HepG2 (cell line): ENCODE data around the gene RAD1. TPM values are rescaled to one million over a fixed set of nuclear protein-coding genes. Genes with fewer than 3 reads are reported as not detected.

Experiments used
- CENPT ChIP-seq: sonication (generic); formaldehyde crosslinking; IDR thresholded peaks from 2 replicates; pipeline ENCODE4 v1.8.0; 2022; ENCODE audit warnings: low read depth, mild to moderate bottlenecking, moderate library complexity, missing genetic modification reagents
- E2F1 ChIP-seq: sonication (generic); formaldehyde crosslinking; IDR thresholded peaks from 2 replicates; pipeline ENCODE4 v1.5.0; 2020; ENCODE audit warnings: missing genetic modification reagents
- FOXK2 ChIP-seq: fragments of 450-650 bp; IDR thresholded peaks from 2 replicates; pipeline ENCODE4 v1.6.1; 2016
- FUBP1 ChIP-seq: sonication (generic); formaldehyde crosslinking; IDR thresholded peaks from 2 replicates; pipeline ENCODE4 v1.5.1; 2020; ENCODE audit warnings: missing genetic modification reagents, mild to moderate bottlenecking, borderline replicate concordance
- GATA4 ChIP-seq: sonication (generic); IDR thresholded peaks from 2 replicates; pipeline ENCODE4 v1.6.1; 2016; ENCODE audit warnings: antibody characterized with exemption, low read depth, borderline replicate concordance
- HDAC1 ChIP-seq: sonication (generic); formaldehyde crosslinking; IDR thresholded peaks from 2 replicates; pipeline ENCODE4 v1.5.1; 2020; ENCODE audit warnings: mild to moderate bottlenecking, missing genetic modification reagents
- HMG20B ChIP-seq: conservative IDR thresholded peaks from 2 replicates; pipeline ENCODE4 v1.6.1; 2016; ENCODE audit warnings: missing genetic modification reagents, missing compliant biosample characterization
- PHF5A ChIP-seq: IDR thresholded peaks from one replicate; pipeline ENCODE4 v1.6.1; 2018; ENCODE audit warnings: low read depth, missing genetic modification reagents; ENCODE audit not compliant: unreplicated experiment
- SALL1 ChIP-seq: sonication (generic); formaldehyde crosslinking; IDR thresholded peaks from 2 replicates; pipeline ENCODE4 v1.8.0; 2022; ENCODE audit warnings: mild to moderate bottlenecking, missing genetic modification reagents
- SMAD9 ChIP-seq: sonication (generic); formaldehyde crosslinking; IDR thresholded peaks from 2 replicates; pipeline ENCODE4 v1.5.1; 2020; ENCODE audit warnings: mild to moderate bottlenecking, missing genetic modification reagents
- TEAD3 ChIP-seq: optimal IDR thresholded peaks from 2 replicates; pipeline ENCODE3; 2016; ENCODE audit warnings: borderline replicate concordance
- THAP11 ChIP-seq: IDR thresholded peaks from 2 replicates; pipeline ENCODE4 v1.6.1; 2016; ENCODE audit warnings: missing biosample characterization, missing genetic modification reagents
- ZBTB44 ChIP-seq: sonication (generic); formaldehyde crosslinking; IDR thresholded peaks from 2 replicates; pipeline ENCODE4 v1.4.0; 2020; ENCODE audit warnings: missing genetic modification reagents
- ZNF468 ChIP-seq: sonication (generic); formaldehyde crosslinking; IDR thresholded peaks from 2 replicates; pipeline ENCODE4 v1.8.0; 2022; ENCODE audit warnings: mild to moderate bottlenecking, moderate library complexity, missing genetic modification reagents
- ZNF510 ChIP-seq: sonication (generic); formaldehyde crosslinking; IDR thresholded peaks from 2 replicates; pipeline ENCODE4 v1.4.0; 2020; ENCODE audit warnings: low read depth, mild to moderate bottlenecking, missing genetic modification reagents
- ZNF615 ChIP-seq: sonication (generic); formaldehyde crosslinking; IDR thresholded peaks from 2 replicates; pipeline ENCODE4 v1.5.0; 2020; ENCODE audit warnings: mild to moderate bottlenecking, missing genetic modification reagents, borderline replicate concordance
- ZNF670 ChIP-seq: sonication (generic); formaldehyde crosslinking; IDR thresholded peaks from 2 replicates; pipeline ENCODE4 v1.8.0; 2022; ENCODE audit warnings: mild to moderate bottlenecking, missing genetic modification reagents, borderline replicate concordance
- ZNF7 ChIP-seq: IDR thresholded peaks from 2 replicates; pipeline ENCODE4 v1.6.1; 2016; ENCODE audit warnings: missing biosample characterization, missing genetic modification reagents
- polyA plus RNA-seq, 8 experiments: library from polyadenylated mRNA; depleted of rRNA in 3 of 8; stranded (reverse) in 7 of 8; unstranded in 1 of 8; fragments of >200 nt; fragmentation: Illumina TruSeq in 4 of 8; extraction: Trizol in 4 of 8; gene quantifications; 2 replicates each; pipeline versions ENCODE4 v1.2.1 to v1.2.3, GENCODE V29; 2011 to 2016; ENCODE audit warnings: low read depth in 4 of 8, missing spikeins in 1 of 8, mixed read lengths in 1 of 8; ENCODE audit not compliant: insufficient read depth in 1 of 8
- total RNA-seq, 5 experiments: library from RNA; depleted of rRNA; stranded (reverse); fragments of >200 nt; fragmentation: Illumina TruSeq; extraction: Trizol; gene quantifications; 2 replicates each; pipeline ENCODE4 v1.2.3, GENCODE V29; 2016; ENCODE audit warnings: low read depth in 1 of 5
- TF ChIP-seq, protein P1 (sequence below), 2 experiments: fragments of 450-650 bp in 1 of 2; sonication (generic) in 1 of 2; formaldehyde crosslinking; IDR thresholded peaks; 2 replicates each; pipeline versions ENCODE4 v1.5.0 to v1.8.0; 2020 to 2022; ENCODE audit warnings: mild to moderate bottlenecking in 1 of 2, missing genetic modification reagents in 1 of 2
- TF ChIP-seq, protein P2 (sequence below): sonication (generic); formaldehyde crosslinking; IDR thresholded peaks from 2 replicates; pipeline ENCODE4 v1.4.0; 2020; ENCODE audit warnings: missing genetic modification reagents, borderline replicate concordance

Gene RAD1
- total and polyA plus RNA-seq, 2 of the 13 experiments (the other 11 are each of a cell fraction or from before 2014, with no cell fraction given), result 14.7 to 39.1 TPM

DNA sequence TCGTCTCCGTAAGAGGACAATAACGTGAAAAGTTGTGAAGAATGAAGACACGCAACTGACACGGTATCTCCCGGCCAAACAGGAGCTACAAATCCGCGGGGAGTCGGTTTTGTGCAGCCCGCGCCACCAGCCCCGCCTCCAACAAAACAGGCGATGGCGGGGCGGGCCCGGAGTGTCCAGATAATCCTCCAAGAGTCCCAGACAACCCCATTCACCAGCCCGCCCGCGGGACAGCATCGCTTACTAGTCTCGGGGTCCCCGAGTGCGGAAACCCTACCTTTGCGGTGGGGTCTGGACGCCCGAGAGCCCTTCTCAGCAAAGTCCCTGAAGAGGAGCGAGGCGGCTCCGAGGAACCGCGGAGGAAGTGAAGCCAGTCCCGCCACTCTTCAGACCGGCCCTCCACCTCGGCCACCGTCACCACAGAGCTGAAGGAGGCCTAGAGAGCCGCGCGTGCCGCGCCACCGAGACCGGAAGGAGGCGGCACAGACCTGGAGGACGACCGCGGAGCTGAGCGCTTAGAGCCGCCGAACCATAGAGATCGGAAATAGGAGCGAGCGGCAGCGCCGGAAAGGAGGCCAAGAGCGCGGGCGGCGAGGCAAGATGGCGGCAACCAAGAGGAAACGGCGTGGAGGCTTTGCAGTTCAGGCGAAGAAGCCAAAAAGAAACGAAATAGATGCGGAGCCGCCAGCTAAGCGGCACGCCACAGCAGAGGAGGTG, at the start of gene RAD1, which contains the start of gene BRIX1 (continued):
- TF ChIP-seq FUBP1 (CRISPR knock-in tag), result no peak
- no peak for TF ChIP-seq ZNF615 (CRISPR knock-in tag)
- TF ChIP-seq HDAC1 (CRISPR knock-in tag), result peak; percentile 99
- TF ChIP-seq CENPT, result no peak
- TF ChIP-seq ZNF670 (CRISPR knock-in tag), result peak; percentile 92; the same call in 1 of the 2 replicates
- peak; percentile 94 for TF ChIP-seq E2F1 (CRISPR knock-in tag)
- peak; percentile 80; the same call in 1 of the 2 replicates for TF ChIP-seq ZNF510
- TF ChIP-seq FOXK2, result no peak
- peak; percentile 76 for TF ChIP-seq TEAD3 (CRISPR knock-in tag)
- no peak for TF ChIP-seq HMG20B (CRISPR knock-in tag)
- TF ChIP-seq GATA4, result peak; percentile 47; the same call in 1 of the 2 replicates
- TF ChIP-seq ZNF468 (CRISPR knock-in tag), result no peak
- no peak for TF ChIP-seq SMAD9 (CRISPR knock-in tag)
- TF ChIP-seq, protein P1, sequence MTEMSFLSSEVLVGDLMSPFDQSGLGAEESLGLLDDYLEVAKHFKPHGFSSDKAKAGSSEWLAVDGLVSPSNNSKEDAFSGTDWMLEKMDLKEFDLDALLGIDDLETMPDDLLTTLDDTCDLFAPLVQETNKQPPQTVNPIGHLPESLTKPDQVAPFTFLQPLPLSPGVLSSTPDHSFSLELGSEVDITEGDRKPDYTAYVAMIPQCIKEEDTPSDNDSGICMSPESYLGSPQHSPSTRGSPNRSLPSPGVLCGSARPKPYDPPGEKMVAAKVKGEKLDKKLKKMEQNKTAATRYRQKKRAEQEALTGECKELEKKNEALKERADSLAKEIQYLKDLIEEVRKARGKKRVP (CRISPR knock-in tag; IDR thresholded peaks at IDR 0.05), result peak in 1 of 2 experiments; percentile 54; a peak in 1 of 4 replicates
- TF ChIP-seq ZNF7 (CRISPR knock-in tag), result no peak
- peak; percentile 93 for TF ChIP-seq SALL1 (CRISPR knock-in tag)
- no peak for TF ChIP-seq ZBTB44 (CRISPR knock-in tag)
- TF ChIP-seq, protein P2, sequence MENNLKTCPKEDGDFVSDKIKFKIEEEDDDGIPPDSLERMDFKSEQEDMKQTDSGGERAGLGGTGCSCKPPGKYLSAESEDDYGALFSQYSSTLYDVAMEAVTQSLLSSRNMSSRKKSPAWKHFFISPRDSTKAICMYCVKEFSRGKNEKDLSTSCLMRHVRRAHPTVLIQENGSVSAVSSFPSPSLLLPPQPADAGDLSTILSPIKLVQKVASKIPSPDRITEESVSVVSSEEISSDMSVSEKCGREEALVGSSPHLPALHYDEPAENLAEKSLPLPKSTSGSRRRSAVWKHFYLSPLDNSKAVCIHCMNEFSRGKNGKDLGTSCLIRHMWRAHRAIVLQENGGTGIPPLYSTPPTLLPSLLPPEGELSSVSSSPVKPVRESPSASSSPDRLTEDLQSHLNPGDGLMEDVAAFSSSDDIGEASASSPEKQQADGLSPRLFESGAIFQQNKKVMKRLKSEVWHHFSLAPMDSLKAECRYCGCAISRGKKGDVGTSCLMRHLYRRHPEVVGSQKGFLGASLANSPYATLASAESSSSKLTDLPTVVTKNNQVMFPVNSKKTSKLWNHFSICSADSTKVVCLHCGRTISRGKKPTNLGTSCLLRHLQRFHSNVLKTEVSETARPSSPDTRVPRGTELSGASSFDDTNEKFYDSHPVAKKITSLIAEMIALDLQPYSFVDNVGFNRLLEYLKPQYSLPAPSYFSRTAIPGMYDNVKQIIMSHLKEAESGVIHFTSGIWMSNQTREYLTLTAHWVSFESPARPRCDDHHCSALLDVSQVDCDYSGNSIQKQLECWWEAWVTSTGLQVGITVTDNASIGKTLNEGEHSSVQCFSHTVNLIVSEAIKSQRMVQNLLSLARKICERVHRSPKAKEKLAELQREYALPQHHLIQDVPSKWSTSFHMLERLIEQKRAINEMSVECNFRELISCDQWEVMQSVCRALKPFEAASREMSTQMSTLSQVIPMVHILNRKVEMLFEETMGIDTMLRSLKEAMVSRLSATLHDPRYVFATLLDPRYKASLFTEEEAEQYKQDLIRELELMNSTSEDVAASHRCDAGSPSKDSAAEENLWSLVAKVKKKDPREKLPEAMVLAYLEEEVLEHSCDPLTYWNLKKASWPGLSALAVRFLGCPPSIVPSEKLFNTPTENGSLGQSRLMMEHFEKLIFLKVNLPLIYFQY (CRISPR knock-in tag), result no peak
- peak; percentile 95 for TF ChIP-seq THAP11 (CRISPR knock-in tag)
- TF ChIP-seq PHF5A, result no peak
